ENCODE results near the gene FANCG. TPM values are rescaled to one million over a fixed set of nuclear protein-coding genes. Genes with fewer than 3 reads are reported as not detected.

The FANCG gene
- total and polyA plus RNA-seq, 2 of the 8 experiments (the other 6 are each of a cell fraction or from before 2014, with no cell fraction given), result 66.6 to 87.1 TPM

DNA sequence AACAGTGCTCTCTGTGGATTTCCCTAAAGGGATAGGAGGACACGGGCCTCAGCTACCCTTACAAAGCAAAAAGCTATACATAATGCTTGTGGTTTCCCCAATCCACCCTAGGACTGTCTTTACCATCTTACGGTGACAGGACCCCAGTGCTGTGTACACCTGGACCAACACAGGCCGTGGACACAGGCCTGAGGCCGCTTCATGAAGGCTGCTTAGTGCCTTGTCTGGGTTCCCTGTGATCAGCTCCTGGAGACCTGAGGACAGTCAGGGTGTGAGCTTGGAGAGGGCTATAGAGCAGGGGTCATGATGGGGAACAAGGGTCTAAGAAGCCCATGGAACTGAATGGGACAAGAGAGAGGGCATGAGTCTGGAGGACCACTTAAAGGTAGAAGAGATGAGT is 2.9 kb downstream of the FANCG start:
- Histone ChIP-seq H2BK120ac (replicated peaks; ENCODE audit: low read depth, low read length) (no peak overlapping the region), H3K4me3 (ENCODE audit: extremely low read depth in 1 of 4, insufficient read depth in 2 of 4, low read depth in 3 of 4, low read length in 4 of 4) (no peak overlapping the region), H2BK15ac (ENCODE audit: low read length) (no peak overlapping the region), H2AK5ac (ENCODE audit: low read depth, low read length) (no peak overlapping the region), H3K36me3 (ENCODE audit: control insufficient read depth in 2 of 4, insufficient read depth in 4 of 4, low read length in 3 of 4) (peaks cover 19 to 42% (median 36%) of the 10 kb centered on the region in 4 experiments), H3K79me1 (ENCODE audit: low read depth, low read length) (peaks cover 8% of the 10 kb centered on the region), H3K4me1 (replicated peaks in 1 of 4; ENCODE audit: control insufficient read depth in 3 of 4, insufficient read depth in 4 of 4, low read length in 3 of 4) (peaks cover 0 to 16% (median 5%) of the 10 kb centered on the region in 4 experiments; a peak in 4 of 7 replicates), H2AFZ (ENCODE audit: low read length) (no peak overlapping the region), H3K23ac (ENCODE audit: insufficient read length) (no peak overlapping the region), H3K56ac (replicated peaks; ENCODE audit: insufficient read length, low read depth, low read length) (no peak overlapping the region), H2BK12ac (ENCODE audit: low read depth, low read length) (no peak overlapping the region), H2BK20ac (ENCODE audit: low read length) (no peak overlapping the region), H3K9me3 (ENCODE audit: insufficient read depth in 2 of 2, low read depth in 1 of 2, low read length in 1 of 2) (no peaks in the 10 kb centered on the region), H3K79me2 (ENCODE audit: control insufficient read depth in 1 of 2, insufficient read depth in 2 of 2, low read length in 2 of 2) (peaks cover 8 to 25% of the 10 kb centered on the region in 2 experiments), H4K8ac (ENCODE audit: extremely low read depth, insufficient read depth, low read length) (no peak overlapping the region; the same call in 1 of the 2 replicates), H2BK5ac (ENCODE audit: low read depth, low read length) (no peak overlapping the region), H4K5ac (ENCODE audit: insufficient read length, low read depth, low read length) (no peak overlapping the region), H3K23me2 (ENCODE audit: low read depth, low read length) (peaks cover 13% of the 10 kb centered on the region), H4K20me1 (replicated peaks in 1 of 2; ENCODE audit: control insufficient read depth in 1 of 2, insufficient read depth in 2 of 2, low read length in 2 of 2) (no peaks in the 10 kb centered on the region), H3K14ac (ENCODE audit: insufficient read length) (no peak overlapping the region), H3K9ac (replicated peaks in 1 of 4; ENCODE audit: extremely low read depth in 1 of 4, low read depth in 3 of 4, low read length in 3 of 4) (no peak overlapping the region), H3K4ac (replicated peaks; ENCODE audit: insufficient read length, low read depth, low read length) (no peak overlapping the region), H3K27ac (ENCODE audit: low read depth, low read length) (no peak overlapping the region), H3K18ac (ENCODE audit: extremely low read depth, low read length) (no peak overlapping the region), H3K4me2 (ENCODE audit: insufficient read depth in 1 of 2, low read depth in 2 of 2, low read length in 2 of 2) (no peak overlapping the region), H3K27me3 (replicated peaks in 1 of 4; ENCODE audit: control insufficient read depth in 3 of 4, extremely low read depth in 1 of 4, insufficient read depth in 3 of 4, low read length in 3 of 4) (no peaks in the 10 kb centered on the region), H4K91ac (replicated peaks; ENCODE audit: insufficient read length, low read length) (no peak overlapping the region)
- FAIRE-seq, result no peak
- CTCF ChIA-PET (ENCODE audit: partially characterized antibody), result interaction anchor here (1.0 to 6.7 kb wide), 5 partner anchors 15 to 317 kb away, joined by 3 to 46 read pairs (median 6); partner anchors contain the start of gene PIGO
- DNase-seq (ENCODE audit: low read depth in 1 of 2, low spot score in 2 of 2), result no peak
- POLR2A ChIA-PET (ENCODE audit: partially characterized antibody), result interaction anchor here (0.9 to 17.6 kb wide), 2 partner anchors 10 to 22 kb away, joined by 4 to 440 read pairs; partner anchors contain the start of genes PIGO and STOML2
- 86% methylated on average over 4 of the region's 4 CpGs; no CpG with 5 or more reads in 1 of the 2 experiments for WGBS, 2 experiments (ENCODE audit: extremely low coverage in 1 of 2, insufficient coverage in 1 of 2, insufficient read length in 1 of 2, insufficient replicate concordance in 2 of 2, low coverage in 1 of 2, low lambda C conversion rate in 2 of 2, missing lambda C conversion rate in 1 of 2)
- TF ChIP-seq ZNF274 (IDR thresholded peaks at IDR 0.05; ENCODE audit: borderline replicate concordance, extremely low read depth, low read length) (no peak), BRCA1 (IDR thresholded peaks at IDR 0.05; ENCODE audit: low read depth, low read length) (no peak), SIRT6 (IDR thresholded peaks at IDR 0.05; ENCODE audit: low read length) (no peak), TEAD4 (IDR thresholded peaks at IDR 0.05; ENCODE audit: low read depth, low read length) (no peak), GTF2F1 (IDR thresholded peaks at IDR 0.05; ENCODE audit: borderline replicate concordance, low read depth, low read length) (no peak), NANOG (IDR thresholded peaks at IDR 0.05; ENCODE audit: insufficient read depth, low read depth, low read length, poor library complexity, severe bottlenecking) (no peak), HDAC2 (IDR thresholded peaks at IDR 0.05; ENCODE audit: borderline replicate concordance in 1 of 2, low read depth in 2 of 2, low read length in 2 of 2) (no peak), TCF12 (IDR thresholded peaks at IDR 0.05; ENCODE audit: low read depth, low read length) (no peak), BCL11A (IDR thresholded peaks at IDR 0.05; ENCODE audit: low read depth in 2 of 2, low read length in 2 of 2) (no peak), KDM1A (IDR thresholded peaks at IDR 0.05; ENCODE audit: borderline replicate concordance, low read length) (no peak), CHD2 (IDR thresholded peaks at IDR 0.05; ENCODE audit: low read length) (no peak), CHD1 (IDR thresholded peaks at IDR 0.05; ENCODE audit: low read depth, low read length) (no peak), KDM5A (IDR thresholded peaks at IDR 0.05; ENCODE audit: low read length) (no peak)
- TF ChIP-seq, protein P1, sequence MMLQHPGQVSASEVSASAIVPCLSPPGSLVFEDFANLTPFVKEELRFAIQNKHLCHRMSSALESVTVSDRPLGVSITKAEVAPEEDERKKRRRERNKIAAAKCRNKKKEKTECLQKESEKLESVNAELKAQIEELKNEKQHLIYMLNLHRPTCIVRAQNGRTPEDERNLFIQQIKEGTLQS (IDR thresholded peaks at IDR 0.05; ENCODE audit: insufficient read depth, low read depth, low read length), result no peak

Measured in H1 (cell line).